Measurements from ENCODE around the gene THBS1.

The THBS1 gene
- 8.9 to 33.5 reads per million in 2 experiments for total RNA-seq

DNA sequence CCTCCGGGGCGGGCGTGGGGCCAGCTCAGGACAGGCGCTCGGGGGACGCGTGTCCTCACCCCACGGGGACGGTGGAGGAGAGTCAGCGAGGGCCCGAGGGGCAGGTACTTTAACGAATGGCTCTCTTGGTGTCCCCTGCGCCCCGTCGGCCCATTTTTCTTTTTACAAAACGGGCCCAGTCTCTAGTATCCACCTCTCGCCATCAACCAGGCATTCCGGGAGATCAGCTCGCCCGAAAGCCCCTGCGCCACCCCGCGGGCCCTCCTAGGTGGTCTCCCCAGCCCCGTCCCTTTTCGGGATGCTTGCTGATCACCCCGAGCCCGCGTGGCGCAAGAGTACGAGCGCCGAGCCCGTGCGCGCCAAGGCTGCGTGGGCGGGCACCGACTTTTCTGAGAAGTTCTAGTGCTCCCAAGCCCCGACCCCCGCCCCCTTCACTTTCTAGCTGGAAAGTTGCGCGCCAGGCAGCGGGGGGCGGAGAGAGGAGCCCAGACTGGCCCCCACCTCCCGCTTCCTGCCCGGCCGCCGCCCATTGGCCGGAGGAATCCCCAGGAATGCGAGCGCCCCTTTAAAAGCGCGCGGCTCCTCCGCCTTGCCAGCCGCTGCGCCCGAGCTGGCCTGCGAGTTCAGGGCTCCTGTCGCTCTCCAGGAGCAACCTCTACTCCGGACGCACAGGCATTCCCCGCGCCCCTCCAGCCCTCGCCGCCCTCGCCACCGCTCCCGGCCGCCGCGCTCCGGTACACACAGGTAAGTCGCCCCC, at the start of gene THBS1:
Gene THBS1 (plus strand): TSS at position 595 of the 757 bp plus-strand sequence. CDS start 779 bp downstream, outside the sequence.
- no peak for DNase-seq (ENCODE audit: low read depth)

DNA sequence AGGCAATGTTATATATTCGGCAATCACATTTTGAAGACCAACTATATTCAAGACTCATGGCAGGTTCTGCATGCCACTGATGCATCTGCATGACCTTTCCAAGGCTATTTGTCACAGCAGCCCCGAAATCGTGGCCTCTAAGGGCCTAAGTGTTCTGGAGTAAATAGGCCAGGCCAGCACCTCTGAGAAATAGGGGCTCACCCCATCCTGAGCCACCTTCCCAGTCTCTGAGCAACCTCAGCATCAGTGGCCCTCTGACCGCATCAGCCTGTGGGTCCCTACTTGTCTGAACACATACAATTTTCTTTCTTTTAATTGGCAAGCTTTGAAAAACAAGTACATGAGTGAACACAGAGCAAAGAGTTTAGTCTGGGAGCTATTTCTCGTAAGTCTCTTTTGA, 45.9 kb upstream of the THBS1 start:
- DNase-seq (ENCODE audit: low read depth): no peak

DNA sequence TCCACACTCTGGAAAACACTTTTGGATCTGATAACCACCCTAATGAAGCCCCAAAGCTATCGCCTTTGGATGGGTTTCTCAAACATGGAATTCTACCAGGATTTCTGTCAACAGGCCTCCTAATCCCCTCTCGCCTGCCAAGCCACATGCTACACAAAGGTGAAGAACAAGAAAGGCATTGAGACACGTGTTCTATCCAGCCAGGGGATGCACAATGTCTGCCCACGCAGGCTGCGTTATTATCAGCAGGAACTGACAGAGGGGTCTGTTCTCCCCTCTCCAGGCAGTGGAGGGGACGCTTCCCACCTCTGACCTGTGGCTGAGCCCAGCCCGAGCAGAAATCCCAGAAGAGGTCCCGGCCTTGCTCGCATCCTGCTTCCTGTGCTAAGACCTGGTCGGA, 45.4 kb upstream of the THBS1 start:
- DNase-seq (ENCODE audit: low read depth): no peak

DNA sequence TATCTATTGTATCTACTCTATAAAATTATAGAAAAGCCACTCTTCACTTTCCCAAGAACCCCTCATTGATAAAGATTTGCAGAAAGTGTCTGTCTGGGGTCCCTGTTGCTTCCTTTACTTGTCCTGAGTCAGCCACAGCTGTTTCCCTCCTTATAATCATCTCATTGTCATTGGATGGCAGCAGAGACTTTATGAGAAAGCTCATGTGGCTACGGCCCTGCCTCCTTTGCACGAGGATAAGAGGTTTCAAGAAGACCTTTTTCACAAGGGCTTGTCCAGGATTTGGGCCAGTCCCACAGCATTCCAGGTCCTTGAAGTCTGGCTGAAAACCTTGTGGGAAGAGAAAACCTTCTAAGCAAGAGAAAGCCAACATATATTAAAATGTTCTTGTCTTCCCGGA, 41.9 kb upstream of the THBS1 start:
- no peak for DNase-seq (ENCODE audit: low read depth)

DNA sequence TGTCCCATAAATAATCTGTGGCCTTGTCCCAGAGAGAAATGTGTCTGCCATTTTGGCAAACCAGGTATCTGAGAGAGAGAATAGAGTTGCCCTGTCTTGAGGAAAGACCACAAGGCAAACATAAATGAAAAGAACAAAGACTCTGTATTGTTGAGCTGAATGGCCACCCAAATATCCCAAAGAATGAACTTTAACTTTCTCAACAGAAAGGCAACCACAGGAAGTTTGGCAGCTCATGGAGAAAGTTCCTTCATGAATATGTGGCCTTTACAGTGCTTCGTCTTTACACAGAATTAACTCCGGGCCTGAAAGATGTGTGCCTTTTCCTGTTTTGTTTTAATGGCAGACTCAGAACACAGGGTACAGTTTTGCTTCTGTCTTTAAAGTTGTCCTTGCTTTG, 41.4 kb upstream of the THBS1 start:
- DNase-seq (ENCODE audit: low read depth): no peak

DNA sequence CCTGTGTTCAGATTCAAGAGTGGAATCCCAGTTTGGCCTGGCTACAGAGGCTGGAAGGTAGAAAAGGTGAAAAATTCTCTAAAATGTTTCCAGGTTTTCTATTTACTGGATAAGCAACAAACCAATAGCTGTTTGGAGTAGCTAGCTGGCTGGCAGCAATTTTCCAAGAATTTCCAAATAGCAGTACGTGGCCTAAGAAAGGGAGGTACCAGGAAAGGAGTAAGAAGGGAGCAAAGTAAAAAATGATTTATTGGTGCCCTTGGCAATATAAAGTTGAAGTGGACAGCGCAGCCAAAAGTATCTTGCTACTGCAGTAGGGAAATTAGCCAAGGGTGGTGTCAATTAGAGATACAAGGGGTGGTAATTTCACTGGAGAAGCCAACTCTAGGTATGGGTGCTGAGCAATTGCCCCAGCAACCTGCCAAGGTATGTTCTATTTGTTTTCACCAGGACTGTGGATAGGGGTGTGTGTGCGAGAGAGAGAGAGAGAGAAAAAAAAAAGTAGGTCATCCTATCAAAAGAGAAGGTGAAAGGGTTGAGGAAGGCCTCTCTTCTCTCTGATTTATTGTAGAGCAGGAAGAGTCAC, 40.8 kb upstream of the THBS1 start:
- DNase-seq (ENCODE audit: low read depth): no peak

DNA sequence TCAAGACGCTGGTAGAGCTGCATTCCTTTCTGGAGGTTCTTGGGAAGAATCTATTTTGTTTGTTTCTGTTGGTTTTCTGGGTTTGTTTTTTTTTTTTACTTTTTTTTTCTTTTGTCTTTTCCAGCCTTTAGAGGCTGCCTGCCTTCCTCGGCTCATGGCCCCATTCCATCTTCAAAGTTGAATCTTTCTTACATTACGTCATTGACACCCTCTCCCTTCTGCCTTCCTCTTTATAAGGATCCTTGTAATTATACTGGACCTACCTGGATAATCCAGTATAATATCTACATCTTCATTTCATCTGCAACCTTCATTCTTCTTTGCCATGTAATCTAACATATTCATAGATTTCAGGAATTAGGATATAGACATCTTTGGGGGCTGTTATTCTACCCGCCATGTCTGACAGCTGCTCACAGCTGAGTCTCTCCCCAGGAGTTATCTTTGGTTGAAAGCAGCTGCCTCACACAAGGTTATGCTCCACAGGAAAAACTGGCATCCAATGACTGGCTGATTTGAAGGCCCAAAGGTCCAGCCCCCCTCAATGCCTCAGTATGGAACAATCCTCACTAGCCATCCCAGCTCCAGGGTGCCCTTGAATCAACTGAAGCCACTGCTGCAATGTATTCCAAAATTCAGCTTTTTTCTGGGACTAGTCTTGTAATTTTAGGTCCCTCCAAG, 38.4 kb upstream of the THBS1 start:
- DNase-seq (ENCODE audit: low read depth): no peak

DNA sequence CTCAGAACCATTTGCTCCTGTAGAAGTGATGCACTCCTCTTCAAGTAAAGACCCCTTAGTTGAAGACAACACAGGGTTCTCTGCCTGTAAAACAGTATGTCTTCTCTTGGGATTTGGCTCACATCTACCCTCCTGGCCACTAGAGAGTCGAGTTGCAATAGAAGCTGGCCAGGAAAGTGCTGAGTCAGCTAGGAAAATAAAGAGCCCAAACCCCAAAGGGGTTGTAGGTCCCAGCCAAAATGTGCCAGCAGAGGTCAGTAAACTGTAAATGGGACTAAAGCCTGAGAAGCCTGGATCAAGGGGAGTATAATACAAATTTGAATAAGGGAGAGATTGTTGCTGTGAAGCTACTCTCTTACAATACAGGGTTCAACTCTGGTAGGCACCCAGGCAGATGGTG, 37.2 kb upstream of the THBS1 start:
- DNase-seq (ENCODE audit: low read depth): no peak

DNA sequence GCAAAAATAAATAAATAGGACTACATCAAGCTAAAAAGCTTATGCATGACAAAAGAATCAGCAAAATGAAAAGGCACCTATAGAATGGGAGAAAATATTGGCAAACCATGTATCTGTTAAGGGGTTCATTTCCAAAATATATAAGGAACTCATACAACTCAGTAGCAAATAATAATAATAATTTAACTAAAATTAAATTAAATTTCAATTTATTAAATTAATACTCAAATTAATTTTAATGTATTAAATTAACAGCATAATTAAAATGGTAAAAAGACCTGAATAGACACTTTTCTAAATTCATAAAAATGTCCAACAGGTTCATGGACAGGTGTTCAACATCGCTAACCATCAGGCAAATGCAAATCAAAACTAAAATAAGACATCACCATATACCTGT, 34.0 kb upstream of the THBS1 start:
- no peak for DNase-seq (ENCODE audit: low read depth)

DNA sequence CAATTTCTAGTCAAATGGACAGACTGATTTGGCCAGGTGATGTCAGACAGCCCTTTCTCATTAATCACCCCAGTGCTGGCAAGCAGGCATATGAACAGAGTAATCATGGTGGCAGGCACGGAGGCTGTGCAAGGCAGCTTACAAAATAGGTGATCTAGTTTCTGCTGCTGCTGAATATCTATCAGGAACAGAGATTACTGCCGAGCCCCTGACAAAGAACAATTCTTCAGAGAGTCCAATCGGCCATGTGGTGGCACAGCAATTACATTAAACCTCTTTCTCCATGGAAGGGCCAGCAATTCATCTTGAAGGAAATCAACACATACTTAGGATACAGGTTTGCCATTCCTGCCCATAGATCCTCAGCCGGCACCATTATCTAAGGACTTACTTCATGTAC, 32.3 kb upstream of the THBS1 start:
- no peak for DNase-seq (ENCODE audit: low read depth)

DNA sequence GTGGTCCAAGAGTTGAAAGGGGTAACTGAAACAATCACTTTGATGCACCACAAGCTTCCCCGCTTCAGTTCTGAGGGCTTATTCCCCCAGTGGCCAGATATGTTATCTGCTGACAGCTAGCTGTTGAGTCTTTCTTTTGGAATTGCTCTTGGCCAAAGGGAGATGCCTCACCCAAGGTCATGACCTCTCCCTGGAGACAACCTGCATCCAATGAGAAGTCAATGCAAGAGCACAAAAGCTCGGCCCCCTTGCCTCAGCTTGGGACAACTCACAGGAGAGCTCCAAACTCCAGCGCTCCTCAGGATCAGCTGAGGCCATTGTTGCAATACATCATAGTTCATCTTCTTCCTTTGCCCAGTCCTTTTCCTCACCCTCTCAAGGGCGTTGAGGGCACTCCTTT, 31.0 kb upstream of the THBS1 start:
- DNase-seq (ENCODE audit: low read depth): no peak

DNA sequence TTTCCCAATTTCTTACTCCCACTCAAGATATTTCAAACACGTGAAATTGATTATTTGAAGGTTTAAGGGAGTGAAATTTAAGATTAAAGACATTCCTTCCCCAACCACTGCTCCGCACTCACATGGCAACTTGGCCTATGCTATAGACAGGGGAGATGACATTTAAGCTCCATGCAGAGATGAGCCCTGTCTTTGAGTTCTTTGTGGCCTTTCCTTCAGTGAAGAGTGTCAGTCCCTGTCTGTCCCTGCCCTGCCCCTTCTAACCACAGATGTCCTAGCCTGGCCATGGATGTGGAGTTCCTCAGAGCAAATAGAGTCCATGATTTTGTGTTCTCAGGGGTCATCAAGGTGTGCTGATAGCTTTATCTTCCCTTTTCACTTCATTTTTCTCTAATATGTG, 29.4 kb upstream of the THBS1 start:
- DNase-seq (ENCODE audit: low read depth): no peak

DNA sequence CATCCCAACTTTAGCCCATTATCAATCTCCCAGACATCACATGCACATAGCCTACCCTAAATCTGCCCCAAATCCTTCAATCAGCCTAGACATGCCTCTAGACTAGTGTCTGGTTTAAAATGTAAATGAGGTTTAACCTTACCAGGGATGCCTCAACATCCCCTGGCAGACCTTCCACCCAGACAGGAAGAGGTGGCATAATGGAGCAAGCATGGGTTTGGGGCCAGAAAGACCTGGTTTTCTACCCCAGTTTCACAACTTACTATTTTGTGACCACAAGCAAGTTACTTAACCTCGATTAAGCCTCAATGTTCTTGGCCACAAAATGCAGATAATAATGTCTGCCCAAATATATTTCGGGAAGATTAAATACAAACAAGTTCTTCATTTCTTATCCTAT, 28.3 kb upstream of the THBS1 start:
- no peak for DNase-seq (ENCODE audit: low read depth)

DNA sequence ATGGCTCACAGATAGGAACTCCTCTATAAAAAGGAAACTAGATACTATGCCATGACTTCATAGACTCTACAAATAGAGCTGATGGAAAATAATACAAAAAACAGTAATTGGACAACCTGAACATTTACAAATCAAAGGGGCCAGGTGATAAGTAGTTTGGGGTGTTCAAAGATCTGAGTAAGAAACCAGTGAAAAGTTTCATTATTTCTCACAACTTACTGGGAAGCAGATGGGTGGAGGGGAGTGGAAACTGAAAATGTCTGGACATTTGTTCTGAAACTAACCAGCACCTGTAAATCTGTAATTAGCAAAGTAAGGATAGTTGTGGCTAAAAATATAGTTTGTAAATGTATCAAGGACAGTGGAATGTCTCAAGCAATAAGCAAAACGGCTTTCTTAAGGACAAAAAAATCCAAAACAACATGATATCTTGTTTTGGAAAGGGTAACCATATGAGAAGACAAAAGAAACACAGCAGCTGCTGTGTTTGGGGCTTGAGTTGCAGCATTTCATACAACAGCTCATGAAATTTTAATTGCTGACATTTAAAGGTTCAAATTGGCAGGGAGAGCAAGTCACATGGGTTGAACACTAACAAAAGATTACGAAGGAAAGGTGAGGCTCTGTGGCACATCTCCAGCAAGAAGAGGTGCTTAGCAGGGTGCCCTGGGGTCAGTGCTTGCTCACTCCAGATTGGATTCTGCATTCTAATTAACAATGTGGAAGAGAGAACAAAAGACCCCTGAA, 26.8 kb upstream of the THBS1 start:
- no peak for DNase-seq (ENCODE audit: low read depth)

DNA sequence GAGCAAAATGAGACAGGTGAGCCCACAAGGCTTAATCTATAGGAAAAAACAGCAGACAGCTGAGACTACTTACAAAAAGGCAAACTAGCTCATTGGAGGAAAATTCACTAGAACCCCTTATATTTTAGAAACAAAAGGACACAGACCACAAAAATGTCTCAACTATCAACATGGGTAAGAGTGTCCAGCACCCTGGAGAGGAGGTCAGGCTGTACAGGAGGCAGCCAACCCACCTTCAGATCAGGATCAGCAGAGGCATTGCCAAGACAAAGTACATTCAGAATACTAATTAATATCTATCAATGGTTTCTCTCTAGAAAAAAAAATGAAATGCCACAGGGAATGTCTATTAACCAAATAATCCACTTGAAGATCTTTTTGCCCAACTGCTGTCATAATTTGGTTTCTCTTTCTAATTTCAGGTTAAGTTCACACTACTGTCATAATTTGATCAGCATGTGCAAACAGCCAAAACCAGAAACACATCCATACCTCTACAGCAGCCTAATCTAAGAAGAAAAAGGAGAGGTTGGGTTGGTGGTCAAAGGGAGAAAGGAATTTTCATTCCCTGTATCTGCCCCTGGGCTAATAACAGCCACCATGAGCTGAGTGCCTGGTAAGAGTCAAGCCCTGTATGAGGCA, 26.0 kb upstream of the THBS1 start:
- no peak for DNase-seq (ENCODE audit: low read depth)

DNA sequence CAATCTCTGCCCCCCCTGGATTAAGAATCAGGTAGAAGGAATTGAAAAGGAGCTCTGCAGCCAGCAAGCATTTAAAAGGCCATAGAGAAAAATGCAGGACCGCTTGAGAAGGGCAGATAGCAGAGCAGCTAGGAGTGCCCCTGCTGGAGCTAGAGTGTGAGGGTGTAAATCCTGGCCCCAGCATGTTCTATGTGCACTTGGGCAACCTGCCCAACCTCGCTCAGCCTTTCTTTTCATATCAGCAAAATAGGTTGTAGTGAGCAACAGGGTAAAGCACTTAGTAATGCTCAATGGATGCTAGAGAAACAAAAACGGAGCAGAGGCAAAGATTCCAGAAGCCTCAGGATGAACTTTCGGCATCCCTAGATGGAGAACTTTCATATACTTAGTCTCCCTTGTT, 25.0 kb upstream of the THBS1 start:
- no peak for DNase-seq (ENCODE audit: low read depth)

DNA sequence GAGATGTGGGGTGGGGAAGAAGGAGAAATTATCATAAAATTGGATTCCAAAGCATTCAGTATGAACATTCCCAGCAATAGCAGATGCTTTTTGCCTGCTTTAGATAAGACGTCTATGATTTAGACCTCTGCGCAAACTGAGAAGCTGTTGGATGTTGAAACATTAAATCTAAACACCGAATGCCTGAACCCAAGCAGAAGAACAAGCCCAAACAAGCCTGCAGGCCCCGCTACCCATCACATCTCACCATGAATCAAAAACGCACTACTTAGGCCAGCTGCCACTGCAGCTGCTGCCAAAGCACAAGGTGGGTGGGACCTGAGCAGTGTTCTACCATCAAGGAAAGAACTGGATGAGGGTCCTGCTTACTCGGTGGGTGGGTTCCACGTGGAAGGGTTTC, 24.4 kb upstream of the THBS1 start:
- no peak for DNase-seq (ENCODE audit: low read depth)

DNA sequence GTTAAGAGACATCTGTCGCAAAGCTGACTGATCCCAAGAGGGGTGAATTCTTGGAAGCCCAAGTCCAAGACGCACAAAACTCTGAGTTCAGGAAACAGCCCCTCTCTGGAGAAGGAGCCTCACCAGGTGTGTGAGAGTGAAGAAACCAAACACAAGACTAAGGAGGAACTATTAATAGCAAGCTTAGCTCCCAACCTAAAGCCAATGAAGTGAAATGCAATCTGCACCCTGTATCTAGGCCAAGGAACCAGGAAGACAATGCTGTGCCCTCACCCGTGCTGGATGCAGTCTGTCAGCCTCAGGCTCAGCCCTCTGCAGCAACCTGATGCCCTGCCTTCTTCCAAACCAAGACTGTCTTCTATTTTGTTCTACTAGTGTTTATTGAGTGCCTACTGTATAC, 22.5 kb upstream of the THBS1 start:
- no peak for DNase-seq (ENCODE audit: low read depth)

DNA sequence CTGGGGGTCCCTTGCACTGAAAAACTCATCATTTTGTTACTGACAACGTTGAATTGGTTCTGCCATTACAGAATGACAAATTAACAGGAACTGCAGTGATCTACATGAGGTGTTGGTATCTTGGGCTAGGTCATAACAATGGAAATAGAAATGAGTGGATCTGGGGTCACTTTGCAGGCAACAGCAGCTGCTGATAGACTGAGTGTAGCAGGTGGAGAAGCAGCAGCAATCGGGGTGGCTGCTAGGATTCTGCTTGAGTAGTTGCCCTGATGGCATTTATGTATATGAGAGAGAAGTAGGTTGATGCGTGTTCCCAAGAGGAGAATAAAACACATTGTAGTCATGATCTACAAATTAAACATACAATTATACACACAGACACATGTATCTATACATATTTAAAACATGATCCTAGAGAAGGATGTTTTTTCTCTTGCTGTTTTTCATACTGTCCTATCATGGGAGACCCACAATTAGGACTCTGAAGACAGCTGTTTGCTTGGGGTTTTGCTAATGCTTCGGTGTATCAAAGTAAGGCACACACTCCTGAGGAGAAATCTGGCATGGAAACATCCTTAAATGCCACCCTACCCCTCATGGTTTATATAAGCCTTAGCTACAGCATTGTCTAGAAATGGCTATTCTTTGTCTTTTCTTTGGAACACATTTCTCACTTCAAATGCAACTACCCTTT, 15.8 kb upstream of the THBS1 start:
- DNase-seq (ENCODE audit: low read depth): no peak

DNA sequence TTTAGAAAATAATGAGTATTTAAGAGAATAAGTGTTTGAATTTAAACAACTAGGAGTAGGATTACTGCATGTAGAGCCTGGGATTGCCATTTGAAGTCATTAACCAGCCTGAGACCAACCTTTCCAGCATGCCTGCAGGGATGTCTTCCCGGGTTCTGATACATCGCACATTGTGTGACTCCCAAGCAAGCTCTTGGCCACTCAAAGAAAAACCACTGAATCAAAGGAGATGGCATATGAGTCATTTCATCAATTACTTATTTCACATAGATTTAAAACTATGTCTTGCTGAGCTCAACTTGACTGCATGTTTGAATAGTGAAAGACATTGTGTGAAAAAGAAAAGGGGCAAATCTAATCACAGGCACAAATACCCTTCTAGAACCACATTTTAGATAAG, 15.0 kb upstream of the THBS1 start:
- no peak for DNase-seq (ENCODE audit: low read depth)

DNA sequence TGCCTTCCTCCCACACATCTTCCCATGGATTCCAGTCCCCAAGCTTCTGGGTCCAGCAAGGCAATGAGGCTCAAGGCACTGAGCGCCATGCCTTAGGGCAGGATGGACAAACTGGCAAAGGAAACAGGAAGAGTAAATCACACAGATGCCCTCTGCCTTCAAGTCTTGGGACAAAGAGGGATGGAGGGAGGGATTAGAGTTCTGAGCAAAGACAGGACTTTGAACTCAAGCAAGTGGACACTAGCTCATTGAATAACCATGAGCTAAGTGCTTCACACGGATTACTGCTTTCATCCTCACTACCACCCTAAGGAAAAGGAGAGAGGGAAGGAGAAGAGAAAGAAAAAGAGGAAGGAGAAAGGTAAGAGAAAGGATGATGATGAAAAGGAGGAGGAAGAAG, 7.6 kb upstream of the THBS1 start:
- DNase-seq (ENCODE audit: low read depth): no peak

DNA sequence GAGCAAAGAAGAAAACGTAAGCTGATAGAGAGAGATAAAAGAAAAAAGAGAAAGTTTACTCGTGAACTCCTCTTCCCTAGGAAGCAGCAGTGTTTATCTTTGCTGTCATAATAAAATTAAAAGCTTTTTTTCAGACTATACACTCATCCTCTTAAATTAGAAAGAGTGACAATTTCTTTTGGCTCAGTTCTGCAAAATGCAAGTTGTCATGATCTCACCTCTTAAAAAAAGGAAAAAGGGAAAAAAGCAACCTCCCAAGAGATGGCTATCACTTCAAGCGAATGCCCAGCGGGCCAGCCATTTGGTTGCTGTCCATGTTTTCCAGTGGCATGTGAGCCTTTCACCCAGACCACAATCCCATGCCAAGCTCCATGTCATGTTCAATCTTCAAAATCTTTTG, 7.0 kb upstream of the THBS1 start:
- no peak for DNase-seq (ENCODE audit: low read depth)
